H1 (cell line): ENCODE measurements around the gene SNW1. TPM values are rescaled to one million over a fixed set of nuclear protein-coding genes. Genes with fewer than 3 reads are reported as not detected.
A peak's percentile ranks its signal among the peaks of the same experiment; 100 is the strongest.

Experiments used
- CTCF ChIA-PET: fragments of 300-600 bp; sonication (Branson Sonifier 250); formaldehyde crosslinking; loops from one replicate; lab custom pipeline; 2021; ENCODE audit not compliant: partially characterized antibody; lab: Charles Lee
- POLR2A ChIA-PET: fragments of 300-600 bp; sonication (Branson Sonifier 250); formaldehyde crosslinking; loops from one replicate; lab custom pipeline; 2021; ENCODE audit warnings: inconsistent platforms; ENCODE audit not compliant: partially characterized antibody; lab: Charles Lee
- DNase-seq, 2 experiments: peaks; one replicate each; pipeline versions ENCODE4 v3.0.0 to v3.0.0-alpha.2; 2010 to 2022; ENCODE audit warnings: low spot score in 2 of 2, low read depth in 1 of 2, mixed read lengths in 1 of 2
- FAIRE-seq: peaks from 2 replicates; lab custom pipeline; 2011; peaks lifted over from hg19 to GRCh38; lab: Jason Lieb, UNC
- H2AFZ ChIP-seq: 2 replicates; pipeline ENCODE4 v1.8.1; 2012; ENCODE audit warnings: low read length, inconsistent platforms
- H2AK5ac ChIP-seq: 2 replicates; pipeline ENCODE4 v1.6.1; 2013; ENCODE audit warnings: low read depth, low read length
- H2BK120ac ChIP-seq: replicated peaks from 2 replicates; pipeline ENCODE3; 2013; ENCODE audit warnings: low read depth, low read length, inconsistent platforms
- H2BK12ac ChIP-seq: 2 replicates; pipeline ENCODE4 v1.6.1; 2013; ENCODE audit warnings: low read depth, low read length
- H2BK15ac ChIP-seq: 2 replicates; pipeline ENCODE4 v1.6.1; 2013; ENCODE audit warnings: low read length
- H2BK20ac ChIP-seq: 2 replicates; pipeline ENCODE4 v1.6.1; 2013; ENCODE audit warnings: low read length
- H2BK5ac ChIP-seq: 2 replicates; pipeline ENCODE4 v1.6.1; 2013; ENCODE audit warnings: low read depth, low read length
- H3K14ac ChIP-seq: 2 replicates; pipeline ENCODE4 v1.6.1; 2013; ENCODE audit warnings: inconsistent platforms; ENCODE audit not compliant: insufficient read length
- H3K18ac ChIP-seq: 2 replicates; pipeline ENCODE4 v1.6.1; 2013; ENCODE audit warnings: low read length; ENCODE audit errors: extremely low read depth
- H3K23ac ChIP-seq: 2 replicates; pipeline ENCODE4 v1.6.1; 2013; ENCODE audit warnings: inconsistent platforms; ENCODE audit not compliant: insufficient read length
- H3K23me2 ChIP-seq: 2 replicates; pipeline ENCODE4 v1.6.1; 2013; ENCODE audit warnings: low read depth, low read length
- H3K27ac ChIP-seq: 2 replicates; pipeline ENCODE4 v1.6.1; 2011; ENCODE audit warnings: low read depth, low read length, inconsistent platforms
- H3K27me3 ChIP-seq, 4 experiments: replicated peaks in 1 of 4; 1 replicate in 1 of 4; 2 replicates in 3 of 4; pipeline versions ENCODE4 v1.6.1 to v1.8.1; 2011 to 2013; ENCODE audit warnings: low read length in 3 of 4, mild to moderate bottlenecking in 3 of 4, inconsistent platforms in 2 of 4, mixed read lengths in 2 of 4, moderate library complexity in 1 of 4; ENCODE audit not compliant: control insufficient read depth in 3 of 4, insufficient read depth in 3 of 4; ENCODE audit errors: extremely low read depth in 1 of 4
- H3K36me3 ChIP-seq, 4 experiments: 2 replicates each; pipeline versions ENCODE4 v1.6.1 to v1.8.1; 2011 to 2013; ENCODE audit warnings: mild to moderate bottlenecking in 4 of 4, low read length in 3 of 4, moderate library complexity in 2 of 4, control low read depth in 1 of 4, inconsistent platforms in 1 of 4; ENCODE audit not compliant: insufficient read depth in 4 of 4, control insufficient read depth in 2 of 4
- H3K4ac ChIP-seq: replicated peaks from 2 replicates; pipeline ENCODE3; 2013; ENCODE audit warnings: low read length, low read depth, mixed read lengths, inconsistent platforms; ENCODE audit not compliant: insufficient read length
- H3K4me1 ChIP-seq, 4 experiments: replicated peaks in 1 of 4; 1 replicate in 1 of 4; 2 replicates in 3 of 4; pipeline versions ENCODE4 v1.6.1 to v1.8.1; 2011 to 2013; ENCODE audit warnings: low read length in 3 of 4, inconsistent platforms in 2 of 4, mixed read lengths in 1 of 4; ENCODE audit not compliant: insufficient read depth in 4 of 4, control insufficient read depth in 3 of 4
- H3K4me2 ChIP-seq, 2 experiments: 2 replicates each; pipeline versions ENCODE4 v1.6.1 to v1.8.1; 2011 to 2013; ENCODE audit warnings: low read depth in 2 of 2, low read length in 2 of 2, control low read depth in 1 of 2, inconsistent platforms in 1 of 2, mild to moderate bottlenecking in 1 of 2; ENCODE audit not compliant: insufficient read depth in 1 of 2
- H3K4me3 ChIP-seq, 4 experiments: fragments of 200-600, 300-600 bp in 1 of 4; sonication (generic), shearing (Covaris generic), sonication (Bioruptor Twin) in 1 of 4; 2 replicates each; pipeline versions ENCODE4 v1.5.1 to v1.8.1; 2011 to 2016; ENCODE audit warnings: low read length in 4 of 4, low read depth in 3 of 4, control low read depth in 2 of 4, inconsistent platforms in 2 of 4, mild to moderate bottlenecking in 2 of 4, mixed read lengths in 1 of 4, moderate library complexity in 1 of 4; ENCODE audit not compliant: insufficient read depth in 2 of 4; ENCODE audit errors: extremely low read depth in 1 of 4
- H3K56ac ChIP-seq: replicated peaks from 2 replicates; pipeline ENCODE3; 2013; ENCODE audit warnings: low read depth, mild to moderate bottlenecking, mixed read lengths, low read length, inconsistent platforms; ENCODE audit not compliant: insufficient read length
- H3K79me1 ChIP-seq: 2 replicates; pipeline ENCODE4 v1.6.1; 2013; ENCODE audit warnings: low read depth, low read length, control low read depth
- H3K79me2 ChIP-seq, 2 experiments: 2 replicates each; pipeline versions ENCODE4 v1.6.1 to v1.8.1; 2012 to 2013; ENCODE audit warnings: low read length in 2 of 2, mild to moderate bottlenecking in 2 of 2, inconsistent platforms in 1 of 2; ENCODE audit not compliant: insufficient read depth in 2 of 2, control insufficient read depth in 1 of 2
- H3K9ac ChIP-seq, 4 experiments: replicated peaks in 1 of 4; 1 replicate in 1 of 4; 2 replicates in 3 of 4; pipeline versions ENCODE4 v1.6.1 to v1.8.1; 2011 to 2013; ENCODE audit warnings: low read depth in 3 of 4, low read length in 3 of 4, control low read depth in 2 of 4, mild to moderate bottlenecking in 2 of 4, moderate library complexity in 2 of 4, inconsistent platforms in 1 of 4; ENCODE audit errors: extremely low read depth in 1 of 4
- H3K9me3 ChIP-seq, 2 experiments: 2 replicates each; pipeline versions ENCODE4 v1.6.1 to v1.8.1; 2012 to 2013; ENCODE audit warnings: mild to moderate bottlenecking in 2 of 2, moderate library complexity in 2 of 2, control low read depth in 1 of 2, inconsistent platforms in 1 of 2, low read depth in 1 of 2, low read length in 1 of 2, mixed read lengths in 1 of 2; ENCODE audit not compliant: insufficient read depth in 2 of 2
- H4K20me1 ChIP-seq, 2 experiments: replicated peaks in 1 of 2; 2 replicates each; pipeline versions ENCODE3 to v1.8.1; 2011 to 2013; ENCODE audit warnings: inconsistent platforms in 2 of 2, low read length in 2 of 2, mild to moderate bottlenecking in 1 of 2; ENCODE audit not compliant: insufficient read depth in 2 of 2, control insufficient read depth in 1 of 2
- H4K5ac ChIP-seq: 2 replicates; pipeline ENCODE4 v1.6.1; 2013; ENCODE audit warnings: low read length, low read depth, mixed read lengths, inconsistent platforms; ENCODE audit not compliant: insufficient read length
- H4K8ac ChIP-seq: 2 replicates; pipeline ENCODE4 v1.8.0; 2013; ENCODE audit warnings: mild to moderate bottlenecking, moderate library complexity, low read length, inconsistent platforms; ENCODE audit not compliant: insufficient read depth; ENCODE audit errors: extremely low read depth
- H4K91ac ChIP-seq: replicated peaks from 2 replicates; pipeline ENCODE3; 2013; ENCODE audit warnings: low read length, mixed read lengths, inconsistent platforms; ENCODE audit not compliant: insufficient read length
- CBX8 ChIP-seq: fragments of 300-800, 300-1000 bp; sonication (generic); IDR thresholded peaks from 2 replicates; pipeline ENCODE4 v1.7.1; 2016; ENCODE audit warnings: low read depth, low read length, borderline replicate concordance
- KDM4A ChIP-seq: IDR thresholded peaks from one replicate; pipeline ENCODE4 v1.7.1; 2012; ENCODE audit warnings: low read depth, mild to moderate bottlenecking, moderate library complexity, low read length, inconsistent platforms; ENCODE audit not compliant: severe bottlenecking
- NANOG ChIP-seq: IDR thresholded peaks from 2 replicates; pipeline ENCODE4 v1.6.1; 2011; ENCODE audit warnings: low read length, low read depth, mild to moderate bottlenecking, inconsistent platforms; ENCODE audit not compliant: insufficient read depth, poor library complexity, severe bottlenecking
- PHF8 ChIP-seq: fragments of 200-600 bp; sonication (generic); conservative IDR thresholded peaks from 2 replicates; pipeline ENCODE4 v1.7.1; 2012; ENCODE audit warnings: low read depth, mild to moderate bottlenecking, inconsistent platforms, low read length, moderate library complexity
- RAD21 ChIP-seq, 2 experiments: IDR thresholded peaks in 1 of 2; conservative IDR thresholded peaks in 1 of 2; 2 replicates each; pipeline ENCODE4 v1.6.1; 2011; ENCODE audit warnings: low read depth in 2 of 2, low read length in 2 of 2, improper control_type of control experiment in 1 of 2, inconsistent platforms in 1 of 2, mild to moderate bottlenecking in 1 of 2, moderate library complexity in 1 of 2
- WGBS, 2 experiments: shearing (Covaris generic) in 1 of 2; methylation state at CpG; one replicate each; pipeline versions ENCODE4 v1.1.6 to v1.1.7; 2013 to 2015; ENCODE audit warnings: low lambda C conversion rate in 2 of 2, mixed read lengths in 2 of 2, inconsistent platforms in 1 of 2, low coverage in 1 of 2, missing lambda C conversion rate in 1 of 2; ENCODE audit not compliant: insufficient replicate concordance in 2 of 2, insufficient coverage in 1 of 2, insufficient read length in 1 of 2; ENCODE audit errors: extremely low coverage in 1 of 2, missing lambda C conversion rate in 1 of 2; 5-methylcytosine and 5-hydroxymethylcytosine counted together
- polyA plus RNA-seq, 7 experiments: library from polyadenylated mRNA; depleted of rRNA in 3 of 7; stranded (reverse) in 5 of 7; unstranded in 2 of 7; fragments of >200 nt in 5 of 7; fragments of 200-250 nt in 2 of 7; gene quantifications; 1 replicate in 5 of 7; 2 replicates in 1 of 7; 4 replicates in 1 of 7; pipeline versions ENCODE4 v1.2.1 to v1.2.3, GENCODE V29; 2011 to 2013; ENCODE audit warnings: missing spikeins in 2 of 7, mixed read lengths in 2 of 7
- total RNA-seq: library from RNA; stranded (reverse); fragmentation: NEBNext Ultra II Directional; extraction: Animal tissue kit (Norgen Biotek cat#: 25700); gene quantifications from 2 replicates; pipeline ENCODE4 v1.2.1, GENCODE V29; 2021

The SNW1 gene
- total and polyA plus RNA-seq, 2 of the 8 experiments (the other 6 are each of a cell fraction or from before 2014, with no cell fraction given), result 13.2 to 79.2 TPM

GRCh38 chr14:77790566-77791224, 29.7 kb upstream of the SNW1 start:
- TF ChIP-seq CBX8, result no peak
- TF ChIP-seq RAD21 (IDR thresholded peaks at IDR 0.05 in 1 of 2, conservative IDR thresholded peaks at IDR 0.05 in 1 of 2; ENCODE audit: low read depth in 2 of 2, low read length in 2 of 2), result no peak
- no peak for TF ChIP-seq PHF8
- no peak for TF ChIP-seq KDM4A
- no peak for TF ChIP-seq NANOG
- TF ChIP-seq, all 59 proteins: peak for 0
- H2BK5ac ChIP-seq, result 0 out of 2 replicates have a peak overlapping the region, but pooled peaks have one; percentile 24
- H2BK20ac ChIP-seq, result no peak overlapping the region; the same call in 1 of the 2 replicates
- peak overlapping the region; percentile 89; the same call in 1 of the 2 replicates for H4K8ac ChIP-seq
- POLR2A ChIA-PET, result interaction anchor here (0.8 to 2.1 kb wide), 4 partner anchors 10 to 29 kb away, joined by 3 to 8 read pairs (median 4); partner anchors contain the start of gene ADCK1
- H3K79me2 ChIP-seq, result no peaks in the 10 kb centered on the region
- no peak overlapping the region for H3K56ac ChIP-seq
- no peak overlapping the region for H3K4me2 ChIP-seq
- FAIRE-seq (no peak), DNase-seq (no peak)
- H3K36me3 ChIP-seq, result no peaks in the 10 kb centered on the region
- no peaks in the 10 kb centered on the region for H3K23me2 ChIP-seq
- no peak overlapping the region for H2BK120ac ChIP-seq
- CTCF ChIA-PET, result interaction anchor here (0.8 to 2.4 kb wide), 5 partner anchors 9 to 807 kb away, joined by 3 to 16 read pairs (median 3); partner anchors contain the start of genes ADCK1 and SNW1
- H2BK15ac ChIP-seq, result no peak overlapping the region
- no peak overlapping the region for H3K18ac ChIP-seq
- 83% methylated on average over 6 of the region's 6 CpGs; no CpG with 5 or more reads in 1 of the 2 experiments for WGBS, 2 experiments
- H3K4me1 ChIP-seq, result peaks cover 0 to 9% (median 3%) of the 10 kb centered on the region in 4 experiments; a peak in 3 of 7 replicates
- H3K14ac ChIP-seq, result no peak overlapping the region
- no peak overlapping the region for H2AFZ ChIP-seq
- H2BK12ac ChIP-seq, result 0 out of 2 replicates have a peak overlapping the region, but pooled peaks have one; percentile 50
- H4K20me1 ChIP-seq, result no peaks in the 10 kb centered on the region
- no peaks in the 10 kb centered on the region for H3K79me1 ChIP-seq
- no peak overlapping the region; the same call in 1 of the 2 replicates for H3K27ac ChIP-seq
- H4K91ac ChIP-seq, result no peak overlapping the region
- no peaks in the 10 kb centered on the region for H3K27me3 ChIP-seq
- no peak overlapping the region for H4K5ac ChIP-seq
- H3K9me3 ChIP-seq, result no peaks in the 10 kb centered on the region
- no peak overlapping the region for H2AK5ac ChIP-seq
- H3K4ac ChIP-seq, result no peak overlapping the region
- H3K23ac ChIP-seq, result no peak overlapping the region
- H3K4me3 ChIP-seq, result no peak overlapping the region
- H3K9ac ChIP-seq, result no peak overlapping the region
